ENCODE results near the gene C5AR2.

DNA sequence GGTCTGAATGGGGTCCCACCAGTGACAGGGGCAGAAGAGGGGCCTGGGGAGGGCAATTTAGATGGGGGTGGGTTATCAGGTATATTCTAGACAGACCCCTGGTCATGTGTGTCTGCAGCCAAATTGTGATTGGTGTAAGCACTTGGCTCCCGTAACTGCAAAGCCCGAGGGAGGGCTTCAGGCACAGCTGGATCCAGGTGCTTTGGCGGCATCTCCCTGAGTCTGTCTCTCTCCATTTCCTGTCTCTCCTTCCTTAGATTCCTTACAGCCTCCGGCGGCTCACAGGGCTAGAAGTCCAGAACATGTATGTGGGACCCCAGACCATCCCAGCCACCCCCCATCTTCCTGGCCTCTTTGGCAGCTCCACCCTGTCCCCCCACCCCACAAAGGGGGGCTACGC is 48.6 kb downstream of the C5AR2 start:
- TF ChIP-seq, protein P1, sequence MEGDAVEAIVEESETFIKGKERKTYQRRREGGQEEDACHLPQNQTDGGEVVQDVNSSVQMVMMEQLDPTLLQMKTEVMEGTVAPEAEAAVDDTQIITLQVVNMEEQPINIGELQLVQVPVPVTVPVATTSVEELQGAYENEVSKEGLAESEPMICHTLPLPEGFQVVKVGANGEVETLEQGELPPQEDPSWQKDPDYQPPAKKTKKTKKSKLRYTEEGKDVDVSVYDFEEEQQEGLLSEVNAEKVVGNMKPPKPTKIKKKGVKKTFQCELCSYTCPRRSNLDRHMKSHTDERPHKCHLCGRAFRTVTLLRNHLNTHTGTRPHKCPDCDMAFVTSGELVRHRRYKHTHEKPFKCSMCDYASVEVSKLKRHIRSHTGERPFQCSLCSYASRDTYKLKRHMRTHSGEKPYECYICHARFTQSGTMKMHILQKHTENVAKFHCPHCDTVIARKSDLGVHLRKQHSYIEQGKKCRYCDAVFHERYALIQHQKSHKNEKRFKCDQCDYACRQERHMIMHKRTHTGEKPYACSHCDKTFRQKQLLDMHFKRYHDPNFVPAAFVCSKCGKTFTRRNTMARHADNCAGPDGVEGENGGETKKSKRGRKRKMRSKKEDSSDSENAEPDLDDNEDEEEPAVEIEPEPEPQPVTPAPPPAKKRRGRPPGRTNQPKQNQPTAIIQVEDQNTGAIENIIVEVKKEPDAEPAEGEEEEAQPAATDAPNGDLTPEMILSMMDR (IDR thresholded peaks at IDR 0.05; ENCODE audit: low read depth, low read length, poor library complexity, severe bottlenecking): no peak
- no peak for TF ChIP-seq EZH2phosphoT487 (IDR thresholded peaks at IDR 0.05; ENCODE audit: borderline replicate concordance, low read length)

Measured in DOHH2 (cell line).